ENCODE measurements around the gene TRDN.

Gene TRDN

GRCh38 chr6:123610779-123611178 is 26.0 kb downstream of the TRDN start:
- no peak overlapping the region for H3K4me3 ChIP-seq (ENCODE audit: low read depth, low read length)
- DNase-seq (ENCODE audit: low read depth): no peak
- TF ChIP-seq CTCF (IDR thresholded peaks at IDR 0.05; ENCODE audit: insufficient read depth, low read depth, low read length, missing control alignments): no peak

- DNase-seq (ENCODE audit: low read depth): no peak
- H3K4me3 ChIP-seq (ENCODE audit: low read depth, low read length): no peak overlapping the region
- TF ChIP-seq CTCF (IDR thresholded peaks at IDR 0.05; ENCODE audit: insufficient read depth, low read depth, low read length, missing control alignments): no peak
These were observed 32.7 kb downstream of the TRDN start for GRCh38 chr6:123604067-123604466.

GRCh38 chr6:123598011-123598410 is 38.7 kb downstream of the TRDN start:
- no peak for DNase-seq (ENCODE audit: low read depth)
- TF ChIP-seq CTCF (IDR thresholded peaks at IDR 0.05; ENCODE audit: insufficient read depth, low read depth, low read length, missing control alignments): no peak
- no peak overlapping the region for H3K4me3 ChIP-seq (ENCODE audit: low read depth, low read length)

- DNase-seq (ENCODE audit: low read depth): no peak
- TF ChIP-seq CTCF (IDR thresholded peaks at IDR 0.05; ENCODE audit: insufficient read depth, low read depth, low read length, missing control alignments): no peak
- H3K4me3 ChIP-seq (ENCODE audit: low read depth, low read length): no peak overlapping the region
These were observed 42.0 kb downstream of the TRDN start for GRCh38 chr6:123594776-123595175.

GRCh38 chr6:123592426-123592825 is 44.3 kb downstream of the TRDN start:
- H3K4me3 ChIP-seq (ENCODE audit: low read depth, low read length): no peak overlapping the region

GRCh38 chr6:123589973-123590372 is 46.8 kb downstream of the TRDN start:
- no peak for TF ChIP-seq CTCF (IDR thresholded peaks at IDR 0.05; ENCODE audit: insufficient read depth, low read depth, low read length, missing control alignments)
- DNase-seq (ENCODE audit: low read depth): no peak
- no peak overlapping the region for H3K4me3 ChIP-seq (ENCODE audit: low read depth, low read length)

More at GRCh38 chr6:123592426-123592825, 44.3 kb downstream of the TRDN start:
- TF ChIP-seq CTCF (IDR thresholded peaks at IDR 0.05; ENCODE audit: insufficient read depth, low read depth, low read length, missing control alignments): no peak
- DNase-seq (ENCODE audit: low read depth): no peak

- H3K4me3 ChIP-seq (ENCODE audit: low read depth, low read length): no peak overlapping the region
- no peak for DNase-seq (ENCODE audit: low read depth)
- TF ChIP-seq CTCF (IDR thresholded peaks at IDR 0.05; ENCODE audit: insufficient read depth, low read depth, low read length, missing control alignments): no peak
These were observed 47.4 kb downstream of the TRDN start for GRCh38 chr6:123589317-123589716.
